HEK293T (cell line): Measurements from ENCODE around the gene PRPS1L1.

Source experiments
- FOXM1 ChIP-seq: fragments of 450-650 bp; IDR thresholded peaks from 2 replicates; pipeline ENCODE4 v1.6.1; 2017; ENCODE audit warnings: mild to moderate bottlenecking, borderline replicate concordance
- LEF1 ChIP-seq: fragments of 450-650 bp; IDR thresholded peaks from 2 replicates; pipeline ENCODE4 v1.6.1; 2017; ENCODE audit warnings: mild to moderate bottlenecking, borderline replicate concordance
- SP1 ChIP-seq: fragments of 450-650 bp; IDR thresholded peaks from 2 replicates; pipeline ENCODE4 v1.6.1; 2017

- TF ChIP-seq SP1 (no peak), LEF1 (no peak), FOXM1 (no peak)
These were observed 26.3 kb upstream of the PRPS1L1 start for GRCh38 chr7:18053941-18054340.
